C4-2B (cell line): ENCODE measurements around the gene NUBPL.

Source experiments
- H3K27ac ChIP-seq: fragments of 450-650 bp; 2 replicates; pipeline ENCODE4 v1.5.1; 2017
- ZFX ChIP-seq: fragments of 450-650 bp; IDR thresholded peaks from 2 replicates; pipeline ENCODE4 v1.6.1; 2017
- TF ChIP-seq, protein P1 (sequence below): fragments of 450-650 bp; conservative IDR thresholded peaks from 2 replicates; pipeline ENCODE4 v1.5.1; 2017; ENCODE audit warnings: mild to moderate bottlenecking

NUBPL gene, protein sequence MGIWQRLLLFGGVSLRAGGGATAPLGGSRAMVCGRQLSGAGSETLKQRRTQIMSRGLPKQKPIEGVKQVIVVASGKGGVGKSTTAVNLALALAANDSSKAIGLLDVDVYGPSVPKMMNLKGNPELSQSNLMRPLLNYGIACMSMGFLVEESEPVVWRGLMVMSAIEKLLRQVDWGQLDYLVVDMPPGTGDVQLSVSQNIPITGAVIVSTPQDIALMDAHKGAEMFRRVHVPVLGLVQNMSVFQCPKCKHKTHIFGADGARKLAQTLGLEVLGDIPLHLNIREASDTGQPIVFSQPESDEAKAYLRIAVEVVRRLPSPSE

DNA sequence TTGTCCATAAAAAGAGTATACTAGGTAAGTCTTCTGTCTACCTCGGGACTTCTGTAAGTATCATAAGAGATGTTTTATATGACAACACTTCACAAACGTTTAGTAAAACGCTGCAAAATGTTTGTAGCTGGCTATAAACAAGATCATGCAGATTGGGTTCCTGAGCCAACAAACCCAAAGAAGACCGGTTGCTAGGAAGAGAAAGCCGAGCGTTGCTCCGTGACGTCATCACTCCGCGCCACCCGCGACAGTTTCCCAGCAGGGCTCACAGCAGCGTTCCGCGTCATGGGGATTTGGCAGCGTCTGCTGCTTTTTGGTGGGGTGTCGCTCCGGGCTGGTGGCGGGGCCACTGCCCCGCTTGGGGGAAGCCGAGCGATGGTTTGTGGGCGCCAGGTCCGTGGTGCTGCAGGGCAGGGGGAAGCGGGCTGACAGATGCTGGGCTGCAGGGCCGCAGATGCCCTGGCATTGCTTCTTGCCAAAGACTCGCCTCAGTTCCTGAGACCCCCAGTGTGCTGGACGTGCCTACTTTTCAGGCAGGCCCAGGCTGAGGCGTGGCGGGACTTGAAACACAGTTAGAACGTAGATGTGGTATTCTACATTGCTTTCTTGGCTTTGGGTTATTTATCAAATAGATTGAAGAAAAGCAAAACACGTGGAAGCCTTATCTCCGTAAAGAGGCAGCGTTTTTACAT, at the start of gene NUBPL:
Gene NUBPL, plus strand, starts transcription at position 250 of the 692 bp plus-strand sequence. Its CDS starts 36 bp downstream, at position 286.
- TF ChIP-seq ZFX: peak; percentile 81
- TF ChIP-seq, protein P1, sequence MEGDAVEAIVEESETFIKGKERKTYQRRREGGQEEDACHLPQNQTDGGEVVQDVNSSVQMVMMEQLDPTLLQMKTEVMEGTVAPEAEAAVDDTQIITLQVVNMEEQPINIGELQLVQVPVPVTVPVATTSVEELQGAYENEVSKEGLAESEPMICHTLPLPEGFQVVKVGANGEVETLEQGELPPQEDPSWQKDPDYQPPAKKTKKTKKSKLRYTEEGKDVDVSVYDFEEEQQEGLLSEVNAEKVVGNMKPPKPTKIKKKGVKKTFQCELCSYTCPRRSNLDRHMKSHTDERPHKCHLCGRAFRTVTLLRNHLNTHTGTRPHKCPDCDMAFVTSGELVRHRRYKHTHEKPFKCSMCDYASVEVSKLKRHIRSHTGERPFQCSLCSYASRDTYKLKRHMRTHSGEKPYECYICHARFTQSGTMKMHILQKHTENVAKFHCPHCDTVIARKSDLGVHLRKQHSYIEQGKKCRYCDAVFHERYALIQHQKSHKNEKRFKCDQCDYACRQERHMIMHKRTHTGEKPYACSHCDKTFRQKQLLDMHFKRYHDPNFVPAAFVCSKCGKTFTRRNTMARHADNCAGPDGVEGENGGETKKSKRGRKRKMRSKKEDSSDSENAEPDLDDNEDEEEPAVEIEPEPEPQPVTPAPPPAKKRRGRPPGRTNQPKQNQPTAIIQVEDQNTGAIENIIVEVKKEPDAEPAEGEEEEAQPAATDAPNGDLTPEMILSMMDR: no peak
- H3K27ac ChIP-seq: peak within 1 kb of the TSS; percentile 86

DNA sequence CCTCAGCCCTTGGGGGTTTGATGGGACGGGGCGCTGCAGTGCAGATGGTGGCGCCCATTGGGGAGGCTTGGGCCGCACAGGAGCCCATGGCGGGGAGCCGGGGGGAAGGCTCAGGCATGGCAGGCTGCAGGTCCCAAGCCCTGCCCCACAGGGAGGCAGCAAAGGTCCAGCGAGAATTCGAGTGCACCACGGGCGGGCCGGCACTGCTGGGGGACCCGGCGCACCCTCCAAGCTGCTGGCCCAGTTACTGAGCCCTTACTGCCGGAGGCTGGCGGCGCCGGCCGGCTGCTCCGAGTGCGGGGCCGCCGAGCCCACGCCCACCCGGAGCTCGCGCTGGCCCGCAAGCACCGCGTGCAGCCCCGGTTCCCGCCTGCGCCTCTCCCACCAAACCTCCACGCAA, 34.1 kb upstream of the NUBPL start:
- TF ChIP-seq ZFX: no peak
- TF ChIP-seq, protein P1: no peak
- H3K27ac ChIP-seq: no peak overlapping the region

DNA sequence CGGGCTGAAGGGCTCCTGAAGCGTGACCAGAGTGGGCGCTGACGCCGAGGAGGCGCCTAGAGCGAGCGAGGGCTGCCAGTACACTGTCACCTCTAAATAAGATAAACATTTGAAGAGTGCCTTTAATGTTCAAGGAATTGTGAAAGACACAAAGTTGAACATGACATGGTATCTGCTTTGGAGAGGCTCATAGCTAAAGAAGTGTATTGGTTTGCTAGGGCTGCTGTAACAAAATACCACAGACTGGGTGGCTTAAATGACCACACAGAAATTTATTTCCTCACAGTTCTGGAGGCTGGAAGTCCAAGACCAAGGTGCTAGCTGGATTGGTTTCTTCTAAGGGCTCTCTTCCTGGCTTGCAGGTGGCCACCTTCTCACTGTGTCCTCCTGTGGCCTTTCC, 33.7 kb upstream of the NUBPL start:
- no peak overlapping the region for H3K27ac ChIP-seq
- TF ChIP-seq ZFX: no peak
- TF ChIP-seq, protein P1: no peak

DNA sequence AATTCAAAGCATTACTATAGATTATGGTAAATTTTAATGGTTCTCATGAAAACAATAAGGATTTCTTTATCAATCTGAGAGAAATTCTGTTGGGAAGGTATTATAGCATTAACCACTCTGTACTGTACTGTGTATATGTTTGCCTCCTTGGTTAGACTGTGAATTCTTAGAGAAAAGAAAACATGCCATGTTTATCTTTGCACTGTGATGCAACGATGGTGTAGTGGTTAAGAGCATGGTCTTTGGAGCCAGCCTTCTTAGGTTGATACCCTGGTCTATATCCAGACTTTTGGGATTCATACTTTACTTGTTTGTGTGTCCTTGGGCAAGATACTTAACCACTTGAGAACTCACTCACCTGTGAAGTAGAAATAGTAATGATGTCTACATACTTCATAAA, 32.2 kb upstream of the NUBPL start:
- no peak for TF ChIP-seq ZFX
- TF ChIP-seq, protein P1: no peak
- H3K27ac ChIP-seq: no peak overlapping the region

DNA sequence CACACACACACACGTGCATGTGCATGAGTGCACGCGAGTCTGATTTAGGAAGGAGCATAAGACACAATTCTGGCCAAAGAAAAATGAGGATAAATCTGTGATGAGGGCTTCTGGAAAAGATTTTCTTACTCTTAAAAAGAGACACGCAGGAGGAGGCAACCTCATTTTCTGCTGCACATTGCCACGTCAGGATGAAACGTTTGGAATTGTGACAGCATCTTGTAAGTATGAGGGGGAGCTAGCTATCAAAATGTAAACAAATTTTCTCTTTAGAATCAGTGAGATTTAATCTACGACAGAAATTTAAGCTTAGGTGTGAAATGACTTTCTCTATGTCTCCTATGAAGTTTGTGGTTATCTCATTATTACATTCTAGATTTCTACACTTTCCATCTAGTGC, 31.1 kb upstream of the NUBPL start:
- H3K27ac ChIP-seq: no peak overlapping the region
- no peak for TF ChIP-seq ZFX
- TF ChIP-seq, protein P1: no peak

DNA sequence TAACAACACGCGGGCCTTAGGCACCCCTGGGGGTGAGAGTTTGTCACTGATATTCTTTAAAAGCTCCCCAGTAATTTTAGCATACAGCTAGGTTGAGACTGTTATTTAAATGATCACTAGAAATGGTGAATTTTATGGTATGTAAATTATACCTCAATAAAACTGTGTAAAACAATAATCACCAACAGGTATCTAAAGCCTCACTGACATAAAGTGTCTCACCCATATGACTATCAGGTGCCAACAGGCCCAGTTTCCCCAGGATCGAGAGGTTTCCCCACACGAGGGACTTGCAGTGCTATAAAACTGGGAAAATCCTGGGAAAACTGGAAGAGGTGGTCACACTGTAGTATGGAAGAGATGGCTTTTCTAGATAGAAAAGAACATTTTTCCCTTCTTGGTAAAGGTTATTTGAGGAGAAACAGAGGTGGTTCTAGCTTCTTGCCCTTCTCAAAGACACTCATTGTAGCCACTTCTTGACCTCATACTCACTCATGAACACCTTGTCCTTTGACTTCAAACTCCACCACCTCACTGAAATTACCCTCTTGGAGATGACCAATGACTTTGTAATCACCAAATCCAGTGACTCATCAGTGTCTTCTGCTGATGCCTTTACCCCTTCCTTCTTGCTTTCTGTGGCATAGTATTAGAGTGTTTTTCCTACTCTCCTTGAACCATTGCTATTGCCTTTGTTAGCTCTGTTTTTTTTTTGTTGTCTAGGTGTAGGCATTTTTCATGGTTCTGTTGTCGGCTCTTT, 24.8 kb upstream of the NUBPL start:
- no peak overlapping the region for H3K27ac ChIP-seq
- no peak for TF ChIP-seq ZFX
- TF ChIP-seq, protein P1: no peak

DNA sequence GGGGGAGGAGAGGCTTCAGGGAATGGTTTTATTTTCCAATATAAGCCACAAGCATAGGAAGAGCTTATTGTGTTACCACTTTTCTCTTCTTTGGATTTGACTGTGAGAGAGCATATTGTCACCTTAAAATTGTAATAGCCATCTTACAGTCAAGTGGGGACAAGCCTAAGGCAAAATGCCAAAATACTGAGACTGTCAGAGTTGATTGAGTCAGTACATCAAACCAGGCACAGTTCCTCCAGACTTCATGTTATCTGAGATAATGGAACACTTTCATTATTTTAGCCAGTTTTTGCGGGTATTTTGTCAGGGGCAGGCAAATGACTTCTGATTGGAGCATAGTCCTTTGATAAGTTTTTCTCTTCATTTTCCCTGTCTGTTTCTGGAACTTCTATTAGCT, 19.5 kb upstream of the NUBPL start:
- no peak overlapping the region for H3K27ac ChIP-seq
- no peak for TF ChIP-seq ZFX
- TF ChIP-seq, protein P1: no peak
